HK-2 (cell line): Measurements from ENCODE around the gene RASAL1.
A peak's percentile ranks its signal among the peaks of the same experiment; 100 is the strongest.
"Not testable (repeated sequence)": the region's sequence is repeated elsewhere in the genome, so short reads cannot be mapped to it uniquely, and the experiment has no call there.

Experiments used
- DNase-seq: peaks from one replicate; pipeline ENCODE4 v3.0.0-alpha.2; 2018; ENCODE audit not compliant: unreplicated experiment

Gene RASAL1

DNA sequence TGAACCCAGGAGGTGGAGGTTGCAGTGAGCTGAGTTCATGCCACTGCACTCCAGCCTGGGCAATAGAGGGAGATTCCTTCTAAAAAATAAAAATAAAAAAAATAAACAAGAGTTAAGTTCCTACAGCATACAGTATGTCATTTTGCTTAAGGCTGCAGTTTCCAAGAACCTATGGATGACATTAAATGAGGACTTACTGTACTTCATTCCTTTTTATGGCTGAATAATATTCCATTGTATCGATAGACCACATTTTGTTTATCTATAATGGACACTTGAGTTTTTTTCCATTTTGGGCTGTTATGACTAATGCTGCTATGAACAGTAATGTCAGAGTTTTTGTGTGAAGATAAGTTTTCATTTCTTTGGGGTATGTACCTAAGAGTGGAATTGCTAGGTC is 17.4 kb downstream of the RASAL1 start:
- DNase-seq: no peak

DNA sequence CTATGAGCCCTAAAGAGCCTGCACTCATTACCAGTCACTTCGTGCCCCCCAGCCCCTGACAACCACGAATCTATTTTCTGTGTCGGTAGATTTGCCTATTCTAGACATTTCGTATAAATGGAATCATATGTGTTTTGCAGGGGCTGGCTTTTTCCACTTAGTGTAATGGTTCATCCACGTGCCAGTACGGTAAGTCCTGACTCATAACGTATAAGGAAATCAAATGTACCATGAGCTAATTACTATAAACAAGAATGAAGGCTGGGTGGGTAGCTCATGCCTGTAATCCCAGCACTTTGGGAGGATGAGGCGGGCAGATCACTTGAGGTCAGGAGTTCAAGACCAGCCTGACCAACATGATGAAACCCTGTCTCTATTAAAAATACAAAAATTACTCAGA is 17.9 kb downstream of the RASAL1 start:
- not testable (repeated sequence) for DNase-seq

DNA sequence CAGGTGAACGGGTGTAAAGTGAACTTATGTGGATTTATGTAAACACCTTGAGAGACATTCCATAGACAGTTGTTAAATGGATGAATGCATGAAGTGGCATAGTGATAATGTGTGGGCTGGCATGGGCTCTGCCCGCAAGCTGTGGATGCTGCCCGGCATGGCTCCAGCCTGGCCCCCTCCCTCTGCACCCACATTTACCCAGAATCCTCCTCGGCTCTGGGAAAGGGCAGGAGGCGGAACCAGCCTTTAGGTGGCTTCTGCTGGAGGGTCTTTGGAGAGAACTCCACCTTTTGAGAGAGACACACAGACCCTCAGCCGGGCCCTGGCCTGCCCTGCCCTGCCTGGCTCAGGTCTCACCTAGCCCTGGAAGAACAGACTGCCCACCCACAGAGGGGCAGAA is 18.7 kb downstream of the RASAL1 start:
- no peak for DNase-seq

DNA sequence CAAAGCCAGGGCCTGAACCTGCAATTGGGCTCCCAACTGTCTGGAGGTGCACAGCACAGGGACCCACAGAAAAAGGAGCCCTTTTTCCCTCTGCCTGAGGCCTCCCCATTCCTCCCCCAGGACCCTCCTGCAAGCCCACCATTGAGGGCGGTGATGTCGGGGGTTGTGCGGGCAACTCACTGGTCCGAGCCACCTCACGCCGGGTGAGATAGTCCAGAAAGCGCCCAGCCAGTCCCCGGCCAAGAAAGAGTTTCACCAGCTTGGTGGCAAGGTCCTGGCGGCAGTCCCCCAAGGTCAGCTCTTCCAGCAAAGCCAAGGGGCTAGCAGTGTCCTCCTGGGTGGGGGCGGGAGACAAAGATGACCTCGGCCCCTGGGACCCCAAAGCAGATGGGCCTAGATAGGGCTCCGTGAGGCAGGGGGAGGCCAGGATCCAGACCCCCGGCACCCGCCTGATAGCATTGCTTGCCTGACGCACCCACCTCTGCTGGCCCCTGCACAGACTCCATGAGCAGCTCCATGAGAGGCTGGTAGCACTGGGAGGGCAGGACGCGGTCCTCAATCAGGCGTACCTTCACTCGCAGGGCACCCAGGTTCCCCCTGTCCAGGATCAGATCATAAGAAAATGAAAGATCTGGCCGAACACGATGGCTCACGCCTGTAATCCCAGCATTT is 20.0 kb downstream of the RASAL1 start:
- DNase-seq: no peak

DNA sequence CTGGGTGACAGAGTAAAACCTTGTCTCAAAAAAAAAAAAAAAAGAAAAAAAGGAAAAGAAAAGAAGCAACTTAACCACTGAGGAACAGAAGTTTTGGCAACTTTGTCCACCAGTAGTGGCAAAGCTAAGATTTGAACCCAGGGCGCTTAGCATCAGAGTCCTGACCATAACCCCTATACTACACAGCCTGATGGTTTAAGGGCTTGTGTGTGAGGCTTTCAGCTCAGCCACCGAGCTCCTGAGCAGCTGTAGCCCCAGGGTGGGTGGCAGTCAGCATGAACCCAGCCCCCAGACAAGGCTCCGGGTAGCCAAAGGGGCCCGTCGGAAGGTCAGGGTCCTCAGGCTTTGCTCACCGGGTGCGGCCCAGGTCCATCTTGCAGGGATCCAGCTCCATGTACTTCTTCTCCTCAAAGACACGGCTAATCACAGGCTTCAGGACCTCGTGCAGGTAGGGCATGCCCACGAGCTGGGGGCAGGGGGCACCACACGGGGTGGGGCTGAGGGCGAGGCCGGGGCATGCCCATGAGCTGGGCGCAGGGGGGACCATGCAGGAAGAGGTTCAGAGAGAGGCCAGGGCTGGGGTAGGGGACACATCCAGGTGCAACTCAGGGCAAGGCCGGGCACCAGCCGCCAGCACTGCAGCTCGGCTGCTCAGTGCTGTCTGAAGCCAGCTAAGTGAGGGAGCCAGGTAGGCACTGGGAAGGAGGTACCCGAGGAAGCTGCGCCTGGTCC is 20.9 kb downstream of the RASAL1 start:
- no peak for DNase-seq

DNA sequence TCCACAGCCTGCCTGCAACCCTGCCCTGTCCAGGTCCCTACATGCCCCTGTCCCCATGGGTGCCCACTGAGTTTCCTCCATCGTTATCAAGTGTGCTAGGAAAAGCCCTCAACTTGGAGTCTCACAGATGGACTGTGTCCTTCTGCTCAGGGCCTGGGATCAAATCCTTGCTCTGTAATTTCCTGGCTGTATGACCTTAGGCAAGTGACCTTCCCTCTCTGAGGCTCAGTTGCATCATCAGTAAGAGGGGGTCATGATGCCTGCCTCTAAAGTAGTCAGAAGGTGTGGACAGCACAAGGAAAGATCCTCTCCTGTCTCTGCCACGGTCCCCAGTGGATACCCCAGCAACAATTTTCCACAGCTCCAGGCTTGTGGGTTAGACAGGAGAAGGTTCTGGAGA is 22.2 kb downstream of the RASAL1 start:
- no peak for DNase-seq

DNA sequence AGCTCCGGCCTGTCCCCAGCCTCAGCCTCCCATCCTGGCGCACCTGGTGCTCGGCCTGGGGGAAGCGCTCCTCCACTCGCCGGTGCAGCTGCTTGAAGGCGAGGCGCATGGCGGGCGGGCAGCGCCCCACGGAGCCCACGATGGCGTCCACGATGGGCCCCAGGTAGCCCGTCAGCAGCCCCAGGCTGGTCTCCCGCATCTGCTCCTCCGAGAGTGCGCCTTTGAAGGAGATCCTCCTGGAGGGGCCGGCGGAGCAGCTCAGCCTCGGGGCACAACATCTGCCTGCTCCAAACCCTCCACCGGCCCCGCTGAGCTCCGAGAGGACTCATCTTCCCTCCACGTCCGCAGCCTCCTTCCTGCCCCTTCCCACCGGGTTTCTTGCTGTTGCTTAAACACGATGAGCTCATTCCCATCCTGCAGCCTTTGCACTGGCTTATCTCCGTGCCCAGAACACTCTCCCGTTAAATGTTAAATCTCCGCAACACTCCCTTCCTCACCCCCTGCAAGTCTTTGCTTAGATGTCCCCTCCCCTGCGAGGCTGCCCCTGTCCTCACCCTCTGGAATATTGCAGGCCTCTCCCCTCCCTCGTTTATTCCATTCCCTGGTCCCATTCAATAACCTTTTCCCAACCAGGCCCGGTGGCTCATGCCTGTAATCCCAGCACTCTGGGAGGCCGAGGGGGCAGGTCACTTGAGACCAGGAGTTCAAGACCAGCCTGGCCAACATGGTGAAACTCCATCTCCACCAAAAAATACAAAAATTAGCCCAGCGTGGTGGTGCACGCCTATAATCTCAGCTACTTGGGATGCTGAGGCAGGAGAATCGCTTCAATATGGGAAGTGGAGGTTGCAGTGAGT is 23.3 kb downstream of the RASAL1 start:
- no peak for DNase-seq

DNA sequence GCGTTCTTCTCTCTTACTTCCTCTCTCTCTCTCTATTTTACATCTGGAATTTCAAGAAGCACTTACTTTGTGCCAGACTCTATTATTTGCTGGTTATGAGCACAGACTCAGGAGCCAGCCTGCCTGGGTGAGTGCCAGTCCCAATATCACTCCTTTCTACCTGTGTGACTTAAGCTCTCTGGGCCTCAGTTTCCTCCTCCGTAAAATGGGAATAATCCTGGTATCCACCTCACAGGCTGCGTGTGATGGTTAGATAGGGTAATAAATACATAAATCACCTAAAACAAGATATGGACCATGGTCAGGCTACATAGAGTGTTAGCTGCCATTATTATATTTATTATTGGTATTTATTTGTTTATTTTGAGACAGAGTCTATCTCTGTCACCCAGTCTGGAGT is 24.3 kb downstream of the RASAL1 start:
- no peak for DNase-seq

DNA sequence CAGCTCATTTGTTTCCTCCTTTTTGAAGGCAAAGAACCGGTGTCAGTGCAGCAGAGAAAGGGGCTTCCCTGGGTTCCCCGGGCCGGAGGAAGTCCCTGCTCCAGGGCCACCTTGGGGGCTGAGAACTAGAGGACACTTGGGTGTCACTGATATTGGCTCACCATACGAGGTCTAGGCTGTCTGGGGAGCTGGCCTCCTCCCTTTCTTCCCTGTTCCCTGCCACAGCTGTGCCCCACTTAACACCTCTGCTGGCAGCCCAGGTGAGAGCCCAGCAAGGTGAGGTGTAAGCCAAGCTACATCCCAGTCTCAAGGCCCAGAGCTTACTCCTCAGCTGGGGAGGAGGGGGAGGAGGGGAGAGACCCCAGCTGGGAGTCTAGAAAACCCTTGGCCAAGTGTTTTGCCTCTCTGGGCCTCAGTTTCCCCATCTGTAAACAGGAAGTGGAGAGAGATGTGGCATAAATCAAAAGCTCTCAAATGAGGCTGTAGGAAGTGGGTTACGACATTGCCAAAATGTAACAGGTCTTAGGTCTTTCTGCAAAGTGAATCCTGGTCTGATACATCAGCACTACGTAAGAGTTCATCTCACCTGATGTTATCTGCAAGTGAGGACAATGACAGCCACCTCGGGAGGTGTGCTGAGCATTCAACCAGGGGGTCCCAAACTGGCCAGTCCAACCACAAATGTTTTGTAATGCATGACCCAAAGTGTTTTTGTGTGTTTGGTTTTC is 25.5 kb downstream of the RASAL1 start:
- DNase-seq: no peak

DNA sequence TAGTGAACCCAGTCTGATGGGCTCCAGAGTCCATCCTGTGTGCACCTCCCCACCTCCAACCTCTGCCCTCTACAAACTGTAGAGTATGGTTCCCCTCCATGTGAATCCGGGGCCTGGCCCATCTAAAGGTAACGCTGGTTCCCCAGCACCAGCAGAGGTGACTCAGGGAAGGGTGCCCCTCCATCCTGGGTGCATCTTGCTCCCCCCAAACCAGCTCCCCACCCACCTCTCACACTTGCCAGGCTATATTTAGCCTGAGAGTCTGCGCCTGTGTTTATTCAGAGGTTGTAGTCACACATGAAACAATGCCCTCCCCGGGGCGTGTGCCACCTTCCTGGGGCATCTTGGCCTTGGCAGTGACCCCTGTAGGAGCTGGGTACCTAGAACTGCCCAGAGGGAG is 26.2 kb downstream of the RASAL1 start:
- DNase-seq: no peak

DNA sequence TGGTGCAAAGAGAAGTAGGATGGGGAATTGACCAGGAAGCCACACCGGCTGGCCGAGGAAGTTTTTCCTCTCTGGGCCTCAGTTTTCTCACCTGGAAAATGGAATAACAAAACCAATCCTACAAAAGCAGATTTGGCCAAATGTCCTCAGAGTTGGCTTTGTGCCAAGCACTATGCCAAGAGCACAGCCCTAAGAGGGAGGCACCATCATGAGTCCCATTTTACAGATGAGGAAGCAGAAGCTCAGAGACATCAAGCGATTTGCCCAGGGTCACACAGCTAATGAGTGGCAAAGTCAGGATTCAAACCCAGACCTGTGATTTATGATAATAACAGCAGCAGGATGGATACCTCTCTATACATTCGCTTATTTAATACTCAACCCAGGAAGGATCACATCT is 27.3 kb downstream of the RASAL1 start:
- no peak for DNase-seq

DNA sequence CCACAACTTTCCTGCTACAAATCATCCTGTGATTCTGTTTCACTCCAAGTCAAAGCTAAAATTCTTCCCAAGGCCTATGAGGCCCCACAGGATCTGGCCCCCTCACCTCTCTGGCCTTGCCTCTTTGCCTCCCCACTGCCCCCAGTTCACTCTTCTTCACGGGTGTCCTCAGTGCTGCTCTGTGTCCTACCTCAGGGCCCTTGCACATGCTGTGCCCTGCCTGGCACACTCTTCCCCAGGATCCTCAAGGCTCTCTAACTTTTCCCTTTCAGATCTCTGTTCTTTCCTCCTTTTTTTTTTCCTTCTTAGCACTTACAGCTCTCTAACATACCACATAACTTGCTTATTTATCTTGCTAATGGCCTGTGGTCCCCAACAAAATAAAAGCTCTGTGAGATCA is 29.2 kb downstream of the RASAL1 start:
- no peak for DNase-seq

DNA sequence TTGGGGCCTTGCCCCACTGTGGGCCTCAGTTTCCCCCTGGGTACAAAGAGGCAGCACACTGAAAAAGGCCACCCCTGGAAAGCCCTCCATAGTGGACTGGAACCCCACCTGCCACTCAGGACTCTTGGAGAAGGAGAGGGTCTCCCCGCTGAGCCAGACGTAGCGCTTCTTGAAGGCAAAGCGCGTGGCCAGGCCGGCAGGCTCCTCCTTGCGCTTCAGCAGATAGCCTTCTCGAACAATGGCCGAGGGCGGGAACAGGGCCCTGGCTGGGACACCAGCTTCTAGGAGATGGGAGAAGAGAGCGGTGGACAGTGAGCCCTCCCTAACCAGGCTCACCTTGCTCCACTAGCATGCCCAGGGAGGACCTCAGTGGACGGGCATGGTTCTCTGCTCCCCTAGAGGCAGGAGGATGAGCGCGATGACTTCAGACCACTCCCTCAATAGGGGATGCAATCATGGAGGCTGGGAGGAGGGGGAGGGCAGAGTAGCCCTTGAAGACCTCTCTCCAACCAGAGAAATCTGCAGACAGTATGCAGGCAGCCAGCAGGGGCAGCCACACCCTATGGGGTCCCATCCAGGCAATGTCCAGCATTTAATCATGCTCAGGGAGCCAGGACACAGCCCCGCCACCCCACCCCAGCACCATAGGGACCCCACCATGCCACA is 29.8 kb downstream of the RASAL1 start:
- DNase-seq: no peak

DNA sequence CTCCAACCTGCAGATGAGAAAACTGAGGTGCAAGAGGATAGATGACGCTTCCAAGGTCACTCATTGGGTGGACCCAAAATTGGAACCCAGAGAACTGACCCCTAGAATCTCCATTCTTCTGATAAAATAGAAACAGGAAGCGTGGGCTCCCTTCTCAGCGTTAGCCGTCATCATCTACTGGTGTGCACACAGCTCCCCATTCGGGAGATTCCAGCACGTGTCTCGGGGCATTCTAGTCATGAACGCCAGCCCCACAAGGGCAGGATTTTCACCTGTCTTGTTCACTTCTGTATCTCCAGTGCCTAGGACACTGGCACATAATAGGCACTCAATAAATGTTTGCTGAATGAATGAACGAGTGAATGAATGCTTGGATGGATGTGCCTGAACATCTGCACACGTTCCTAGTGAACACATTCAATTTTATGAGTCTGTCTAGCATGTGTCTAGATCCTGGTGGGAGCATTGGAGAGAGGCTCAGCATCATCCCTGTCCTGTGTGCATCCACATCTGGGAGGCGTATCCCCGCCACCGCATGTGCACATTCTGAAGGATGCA is 30.5 kb downstream of the RASAL1 start:
- no peak for DNase-seq

DNA sequence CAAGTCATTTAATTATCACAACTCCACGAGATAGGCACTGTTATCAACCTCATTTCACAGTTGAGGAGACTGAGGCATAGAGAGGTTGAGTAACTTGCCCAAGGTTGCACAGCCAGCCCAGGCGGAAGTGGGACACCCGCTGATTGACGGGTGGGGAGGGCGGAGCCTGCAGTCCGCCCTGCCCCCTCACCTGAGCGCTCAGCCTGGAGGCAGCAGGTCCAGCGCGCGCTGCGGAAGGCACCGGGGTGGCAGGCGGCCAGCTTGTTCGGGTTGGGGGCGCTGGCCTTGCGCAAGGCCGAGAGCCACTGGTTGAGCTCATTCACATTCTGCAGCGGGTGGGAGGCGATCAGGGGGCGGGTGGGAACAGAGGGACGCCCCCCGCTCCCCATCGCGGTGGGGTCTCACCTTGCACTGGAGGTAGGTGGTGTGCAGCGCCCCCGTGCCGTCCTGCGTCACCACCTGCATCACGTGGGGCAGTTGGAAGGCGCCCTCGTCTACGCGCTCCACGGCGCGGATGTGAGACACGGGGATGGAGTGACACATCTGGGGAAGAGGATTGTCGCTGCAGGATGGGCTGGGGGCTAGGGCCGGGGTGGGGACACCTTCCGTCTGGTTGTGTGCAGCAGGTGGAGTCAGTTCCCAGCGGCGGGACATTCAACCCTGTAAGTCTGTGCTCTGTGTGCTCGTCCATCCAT is 31.7 kb downstream of the RASAL1 start:
- DNase-seq: no peak

DNA sequence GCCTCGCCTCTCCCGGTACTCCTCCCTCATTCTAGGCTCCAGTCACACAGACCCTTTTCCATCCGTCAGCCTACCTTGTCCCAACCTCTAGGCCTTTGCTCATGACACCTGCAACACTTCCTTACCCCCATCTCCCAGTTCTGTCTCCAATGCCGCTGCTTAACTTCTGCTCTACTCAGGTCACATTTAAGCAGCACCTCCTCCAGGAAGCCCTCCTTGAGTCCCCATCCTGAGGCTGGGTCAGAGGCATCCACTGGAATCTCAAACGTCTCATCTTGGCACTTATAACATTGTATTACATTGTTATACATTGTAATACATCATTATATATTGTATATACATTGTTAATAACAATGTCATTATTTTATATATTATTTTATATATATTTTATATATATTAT is 32.8 kb downstream of the RASAL1 start:
- DNase-seq: no peak

DNA sequence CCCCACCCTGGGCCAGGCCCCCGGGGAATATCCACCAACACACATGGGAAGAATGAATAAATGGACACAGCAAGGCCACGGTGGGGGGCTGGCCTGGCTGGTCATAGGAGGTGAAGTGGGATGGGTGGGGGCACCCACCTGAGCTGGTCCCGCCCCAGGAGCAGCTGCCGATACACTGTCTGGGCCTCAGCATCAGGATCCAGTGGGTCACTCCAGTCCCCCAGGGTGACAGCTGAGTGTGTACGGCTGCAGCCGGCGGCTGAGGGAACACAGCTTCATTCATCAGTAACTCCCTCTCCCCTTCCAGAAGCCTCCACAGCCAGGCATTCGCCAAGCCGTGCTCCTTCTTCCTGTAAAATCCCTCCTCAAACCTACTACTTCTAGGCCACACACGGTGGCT is 33.8 kb downstream of the RASAL1 start:
- no peak for DNase-seq

DNA sequence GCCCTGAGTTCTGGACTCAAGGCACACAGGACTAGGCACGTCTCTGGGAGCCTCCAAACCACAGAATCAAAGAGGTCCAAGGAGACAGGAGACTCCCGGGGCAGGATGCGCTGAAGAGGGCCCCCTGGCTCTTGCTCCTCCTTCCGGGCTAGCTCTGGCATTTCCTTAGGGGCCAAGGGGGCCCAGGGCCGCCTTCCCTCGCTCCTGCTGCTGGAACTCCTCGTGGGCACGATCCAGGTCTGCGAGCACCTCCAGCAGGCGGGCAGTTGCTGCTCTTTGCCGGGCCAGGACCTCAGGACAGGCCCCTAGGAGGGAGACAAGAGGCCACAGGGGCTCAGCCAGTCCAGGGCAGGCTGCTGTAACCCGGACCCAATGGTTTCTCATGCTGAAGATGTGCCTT is 35.8 kb downstream of the RASAL1 start:
- no peak for DNase-seq

DNA sequence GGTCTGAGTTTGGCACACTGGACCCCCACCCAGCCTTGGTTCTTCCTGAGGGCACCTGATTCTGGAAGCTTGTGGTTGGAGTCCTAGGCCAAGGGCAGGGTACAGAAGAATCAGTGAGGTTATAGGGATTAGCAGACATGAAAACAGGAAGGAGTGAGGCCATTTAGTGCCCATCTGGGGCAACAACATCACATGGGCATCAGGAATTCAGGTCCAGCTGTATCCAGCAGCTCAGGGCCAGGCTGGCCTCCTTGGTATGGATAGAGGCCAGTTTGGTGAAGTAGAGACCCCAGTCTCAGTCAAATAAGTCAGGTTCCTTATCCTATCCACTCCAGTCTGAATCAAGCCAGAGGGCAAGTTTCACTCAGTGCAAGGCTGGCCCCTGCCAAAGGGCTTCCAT is 36.2 kb downstream of the RASAL1 start:
- no peak for DNase-seq

DNA sequence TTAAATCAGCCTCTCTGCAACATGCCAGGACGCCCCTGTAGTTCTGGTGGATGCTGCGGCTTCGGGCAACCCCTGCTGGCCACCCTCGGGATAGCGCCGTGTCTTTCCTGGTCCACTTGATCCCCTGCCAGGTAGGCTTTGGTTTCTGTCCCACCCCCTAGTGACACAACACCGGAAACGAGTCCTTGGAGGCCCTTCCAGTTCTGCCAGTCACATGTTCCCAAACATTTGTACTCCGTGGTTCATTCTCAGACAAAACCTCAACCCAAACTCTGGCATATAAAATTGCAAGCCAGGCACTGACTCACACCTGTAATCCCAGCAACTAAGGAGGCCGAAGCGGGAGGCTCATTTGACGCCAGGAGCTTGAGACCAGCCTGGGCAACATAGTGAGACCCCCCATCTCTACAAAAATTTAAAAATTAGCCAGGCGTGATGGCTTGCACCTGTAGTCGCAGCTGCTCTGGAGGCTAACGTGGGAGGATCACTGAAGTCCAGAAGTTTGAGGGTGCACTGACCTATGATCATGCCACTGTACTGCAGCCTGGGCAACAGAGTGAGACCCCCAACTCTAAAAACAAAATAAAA is 37.0 kb downstream of the RASAL1 start:
- DNase-seq: peak; percentile 88
